Measurements from ENCODE around the gene LAMC3.
"Not testable (repeated sequence)": the region's sequence is repeated elsewhere in the genome, so short reads cannot be mapped to it uniquely, and the experiment has no call there.

Gene LAMC3

GRCh38 chr9:130997925-130998596 lies 10.9 kb upstream of the LAMC3 start:
- ChIA-PET POLR2A (interaction anchor here (1.4 kb wide), 1 partner anchor 305 kb away, joined by 3 read pairs; the partner anchor contains the start of gene EXOSC2), CTCF (interaction anchor here (0.6 to 1.1 kb wide), 12 partner anchors 12 to 566 kb away, joined by 3 to 6 read pairs (median 4); no protein-coding TSS in a partner anchor)
- TF ChIP-seq CTBP1 (IDR thresholded peaks at IDR 0.05; ENCODE audit: borderline replicate concordance) (no peak), L3MBTL2 (conservative IDR thresholded peaks at IDR 0.05) (0 out of 2 replicates have a peak, but pooled peaks have one; percentile 24), FOXA1 (IDR thresholded peaks at IDR 0.05) (no peak), ARNT (IDR thresholded peaks at IDR 0.05) (no peak), BHLHE40 (IDR thresholded peaks at IDR 0.05; ENCODE audit: borderline replicate concordance) (no peak)
- DNase-seq (ENCODE audit: extremely low spot score) = peak; percentile 91

GRCh38 chr9:130998597-130999244 lies 10.3 kb upstream of the LAMC3 start:
- ChIA-PET CTCF (interaction anchor here (0.6 to 1.1 kb wide), 12 partner anchors 13 to 565 kb away, joined by 3 to 6 read pairs (median 4); no protein-coding TSS in a partner anchor), POLR2A (no interaction called here)
- no peak for DNase-seq (ENCODE audit: extremely low spot score)
- TF ChIP-seq L3MBTL2 (conservative IDR thresholded peaks at IDR 0.05) (0 out of 2 replicates have a peak, but pooled peaks have one; percentile 5), ZNF384 (IDR thresholded peaks at IDR 0.05) (no peak)

- ChIA-PET POLR2A (no interaction called here), CTCF (interaction anchor here (1.0 kb wide), 1 partner anchor 82 kb away, joined by 3 read pairs; no protein-coding TSS in a partner anchor)
- no peak for DNase-seq (ENCODE audit: extremely low spot score)
- no peak for TF ChIP-seq HDGF (IDR thresholded peaks at IDR 0.05; ENCODE audit: borderline replicate concordance)
- no peak for TF ChIP-seq L3MBTL2 (conservative IDR thresholded peaks at IDR 0.05)
- no peak for TF ChIP-seq NFRKB (IDR thresholded peaks at IDR 0.05)
- no peak for TF ChIP-seq FOXA1 (IDR thresholded peaks at IDR 0.05)
- no peak for TF ChIP-seq FOXK2 (IDR thresholded peaks at IDR 0.05)
- TF ChIP-seq SUZ12 (IDR thresholded peaks at IDR 0.05) = no peak
- TF ChIP-seq FOXM1 (IDR thresholded peaks at IDR 0.05; ENCODE audit: borderline replicate concordance) = no peak
- no peak for TF ChIP-seq TARDBP (IDR thresholded peaks at IDR 0.05)
- TF ChIP-seq CTBP1 (IDR thresholded peaks at IDR 0.05; ENCODE audit: borderline replicate concordance) = no peak
- no peak for TF ChIP-seq ZNF384 (IDR thresholded peaks at IDR 0.05)
- no peak for TF ChIP-seq ELF4 (IDR thresholded peaks at IDR 0.05)
- TF ChIP-seq BHLHE40 (IDR thresholded peaks at IDR 0.05; ENCODE audit: borderline replicate concordance) = no peak
- no peak for TF ChIP-seq SP1 (IDR thresholded peaks at IDR 0.05)
- no peak for TF ChIP-seq LEF1 (IDR thresholded peaks at IDR 0.05; ENCODE audit: borderline replicate concordance)
- TF ChIP-seq ARNT (IDR thresholded peaks at IDR 0.05) = no peak
- TF ChIP-seq PKNOX1 (IDR thresholded peaks at IDR 0.05) = no peak
These were observed 9.7 kb upstream of the LAMC3 start for GRCh38 chr9:130999245-130999623.

GRCh38 chr9:131000526-131000925 lies 8.4 kb upstream of the LAMC3 start:
- DNase-seq (ENCODE audit: extremely low spot score); POLR2A ChIA-PET: not testable (repeated sequence)
- CTCF ChIA-PET = interaction anchor here (0.8 to 0.9 kb wide), 2 partner anchors 10 to 46 kb away, joined by 3 read pairs; no protein-coding TSS in a partner anchor

- ChIA-PET CTCF (no interaction called here), POLR2A (no interaction called here)
- no peak for DNase-seq (ENCODE audit: extremely low spot score)
- TF ChIP-seq ELF4 (IDR thresholded peaks at IDR 0.05) (no peak), CTBP1 (IDR thresholded peaks at IDR 0.05; ENCODE audit: borderline replicate concordance) (no peak), ARNT (IDR thresholded peaks at IDR 0.05) (no peak), SP1 (IDR thresholded peaks at IDR 0.05) (no peak), SUZ12 (IDR thresholded peaks at IDR 0.05) (no peak), HDGF (IDR thresholded peaks at IDR 0.05; ENCODE audit: borderline replicate concordance) (no peak), TARDBP (IDR thresholded peaks at IDR 0.05) (no peak), ZNF384 (IDR thresholded peaks at IDR 0.05) (no peak), L3MBTL2 (conservative IDR thresholded peaks at IDR 0.05) (no peak), FOXA1 (IDR thresholded peaks at IDR 0.05) (no peak), PKNOX1 (IDR thresholded peaks at IDR 0.05) (no peak), LEF1 (IDR thresholded peaks at IDR 0.05; ENCODE audit: borderline replicate concordance) (no peak), NFRKB (IDR thresholded peaks at IDR 0.05) (no peak), FOXM1 (IDR thresholded peaks at IDR 0.05; ENCODE audit: borderline replicate concordance) (no peak), FOXK2 (IDR thresholded peaks at IDR 0.05) (no peak), BHLHE40 (IDR thresholded peaks at IDR 0.05; ENCODE audit: borderline replicate concordance) (no peak)
These were observed 8.0 kb upstream of the LAMC3 start for GRCh38 chr9:131001021-131001420.

- TF ChIP-seq FOXM1 (IDR thresholded peaks at IDR 0.05; ENCODE audit: borderline replicate concordance) (no peak), FOXA1 (IDR thresholded peaks at IDR 0.05) (no peak), NFRKB (IDR thresholded peaks at IDR 0.05) (no peak), PKNOX1 (IDR thresholded peaks at IDR 0.05) (no peak), ELF4 (IDR thresholded peaks at IDR 0.05) (no peak), TARDBP (IDR thresholded peaks at IDR 0.05) (no peak), CTBP1 (IDR thresholded peaks at IDR 0.05; ENCODE audit: borderline replicate concordance) (no peak), FOXK2 (IDR thresholded peaks at IDR 0.05) (no peak), LEF1 (IDR thresholded peaks at IDR 0.05; ENCODE audit: borderline replicate concordance) (no peak), SP1 (IDR thresholded peaks at IDR 0.05) (no peak), HDGF (IDR thresholded peaks at IDR 0.05; ENCODE audit: borderline replicate concordance) (no peak), ZNF384 (IDR thresholded peaks at IDR 0.05) (no peak), ARNT (IDR thresholded peaks at IDR 0.05) (no peak)
- DNase-seq (ENCODE audit: extremely low spot score) = no peak
- POLR2A ChIA-PET = no interaction called here
- CTCF ChIA-PET = no interaction called here
These were observed 7.0 kb upstream of the LAMC3 start for GRCh38 chr9:131001990-131002389.

Measured in HEK293T (cell line).